Adrenal gland (tissue), 12 donors: ENCODE results near the gene SLC22A15. TPM values are rescaled to one million over a fixed set of nuclear protein-coding genes. Genes with fewer than 3 reads are reported as not detected.

ENCODE experiments used
- DNase-seq, 7 donors: peaks; one replicate each; pipeline ENCODE4 v3.0.0-alpha.2; 2019 to 2020
- H3K27ac ChIP-seq, 5 donors: fragments of 200-600 bp; sonication (generic) in 4 of 5; 1 replicate in 3 of 5; 2 replicates in 2 of 5; pipeline versions ENCODE4 v1.5.1 to v1.8.0; 2016 to 2020; ENCODE audit warnings: mild to moderate bottlenecking in 1 of 5
- H3K27me3 ChIP-seq: fragments of 200-600 bp; 2 replicates; pipeline ENCODE4 v1.8.0; 2021
- H3K36me3 ChIP-seq, 2 donors: fragments of 200-600 bp; replicated peaks in 1 of 2; 1 replicate in 1 of 2; 2 replicates in 1 of 2; pipeline versions ENCODE4 v1.5.1 to v1.8.0; 2018 to 2022
- H3K4me1 ChIP-seq, 2 donors: fragments of 200-600 bp; replicated peaks in 1 of 2; 1 replicate in 1 of 2; 2 replicates in 1 of 2; pipeline versions ENCODE4 v1.5.1 to v1.8.0; 2018 to 2021
- H3K4me3 ChIP-seq, 4 donors: fragments of 200-600 bp; sonication (generic) in 3 of 4; one replicate each; pipeline ENCODE4 v1.5.1; 2016 to 2018
- H3K9me3 ChIP-seq, 3 donors: fragments of 200-600 bp; sonication (generic) in 1 of 3; replicated peaks in 1 of 3; 1 replicate in 2 of 3; 2 replicates in 1 of 3; pipeline versions ENCODE4 v1.5.1 to v1.8.0; 2016 to 2021
- CTCF ChIP-seq, 6 experiments: fragments of 450-650 bp in 4 of 6; fragments of 200-600 bp in 2 of 6; sonication (generic) in 1 of 6; IDR thresholded peaks; 1 replicate in 5 of 6; 2 replicates in 1 of 6; pipeline versions ENCODE4 v1.5.1 to v1.8.0; 2016 to 2021; ENCODE audit warnings: antibody characterized with exemption in 6 of 6, mild to moderate bottlenecking in 2 of 6, moderate library complexity in 1 of 6
- POLR2A ChIP-seq, 2 donors: fragments of 450-650 bp; IDR thresholded peaks; one replicate each; pipeline ENCODE4 v1.6.1; 2017; ENCODE audit warnings: antibody characterized with exemption in 2 of 2, mild to moderate bottlenecking in 2 of 2, moderate library complexity in 1 of 2
- WGBS, 4 donors: extraction: QIAGEN DNeasy Blood & Tissue Kit in 2 of 4; methylation state at CpG; one replicate each; pipeline versions ENCODE4 v1.1.5 to v1.1.7; 2013 to 2017; 5-methylcytosine and 5-hydroxymethylcytosine counted together
- intact Hi-C, 2 donors: fragments of 100-400 bp; cut with DNase I; formaldehyde crosslinking; loops; one replicate each; pipeline versions ENCODE4 v1.14.1 to v1.15.0; 2022 to 2023
- polyA plus RNA-seq, 3 donors: library from polyadenylated mRNA; stranded (reverse); fragments of 200-250 nt in 2 of 3; fragments of 350-450 nt in 1 of 3; fragmentation: Illumina TruSeq in 1 of 3; extraction: RNeasy Lipid Tissue Mini Kit (QIAGEN cat#74804) in 1 of 3; gene quantifications; one replicate each; pipeline ENCODE4 v1.2.3, GENCODE V29; 2013 to 2014
- total RNA-seq, 9 donors: library from RNA; depleted of rRNA in 4 of 9; stranded (reverse); fragments of >200 nt in 4 of 9; fragments of 120-200 nt in 1 of 9; fragmentation: NEBNext Ultra II Directional in 1 of 9; extraction: Animal tissue kit (Norgen Biotek cat#: 25700) in 1 of 9; gene quantifications; one replicate each; pipeline versions ENCODE4 v1.1.0 to v1.2.4, GENCODE V29; 2013 to 2023
- donor health status: healthy with polysubstance abuse.
- donor health status: Bipolar disorder and iron deficiency.
- donor health status: DM: yes; HTN: yes; CAD: no.
- donor health status: DM: no; HTN: no; CAD: no.
- donor health status: DM: no; HTN: no; CAD: no.
- donor health status: DM: yes; HTN: yes; CAD: no.

Gene SLC22A15
- total and polyA plus RNA-seq, 12 donors: 1.2 to 27.2 (median 5.8) TPM

GRCh38 chr1:116113615-116114014 lies 137.3 kb downstream of the SLC22A15 start:
- WGBS, 4 donors: 82 to 91% (median 83%) methylated on average over 7 of the region's 7 CpGs
- intact Hi-C loops: no loop called here

GRCh38 chr1:116115476-116116439 lies 139.4 kb downstream of the SLC22A15 start:
- no peak for DNase-seq
- intact Hi-C loops: no loop called here
- Histone ChIP-seq H3K27ac (no peak overlapping the region), H3K4me1 (no peaks in the 10 kb centered on the region), H3K9me3 (no peaks in the 10 kb centered on the region), H3K27me3 (no peaks in the 10 kb centered on the region), H3K4me3 (no peak overlapping the region), H3K36me3 (no peaks in the 10 kb centered on the region)
- 79 to 93% (median 88%) methylated on average over 4 of the region's 4 CpGs for WGBS, 4 donors
- TF ChIP-seq CTCF (IDR thresholded peaks at IDR 0.05): no peak

More at GRCh38 chr1:116113615-116114014, 137.3 kb downstream of the SLC22A15 start:
- Histone ChIP-seq H3K4me1 (no peaks in the 10 kb centered on the region), H3K27ac (no peak overlapping the region), H3K36me3 (no peaks in the 10 kb centered on the region), H3K27me3 (no peaks in the 10 kb centered on the region), H3K4me3 (no peak overlapping the region), H3K9me3 (no peaks in the 10 kb centered on the region)
- TF ChIP-seq POLR2A (IDR thresholded peaks at IDR 0.05): no peak
- no peak for TF ChIP-seq CTCF (IDR thresholded peaks at IDR 0.05)
- no peak for DNase-seq

GRCh38 chr1:116118471-116118870 lies 142.2 kb downstream of the SLC22A15 start:
- intact Hi-C loops: no loop called here
- no peaks in the 10 kb centered on the region for H3K36me3 ChIP-seq
- no peak overlapping the region for H3K4me3 ChIP-seq

More at GRCh38 chr1:116118471-116118870, 142.2 kb downstream of the SLC22A15 start:
- no peaks in the 10 kb centered on the region for H3K9me3 ChIP-seq
- DNase-seq: no peak
- no peak for TF ChIP-seq POLR2A (IDR thresholded peaks at IDR 0.05)
- no peak for TF ChIP-seq CTCF (IDR thresholded peaks at IDR 0.05)
- no peak overlapping the region for H3K27ac ChIP-seq
- no peaks in the 10 kb centered on the region for H3K4me1 ChIP-seq
- WGBS, 4 donors: 78 to 86% (median 82%) methylated on average over 3 of the region's 3 CpGs
- no peaks in the 10 kb centered on the region for H3K27me3 ChIP-seq

Other genes with a start within 250 kb of the SLC22A15 start
- gene CASQ2, start 207.8 kb upstream of the SLC22A15 start, total RNA-seq: under 1 TPM in 7 of 9 donors, not detected in 2; 0.14 to 0.48 (median 0.26) TPM
- 1 to 10 TPM; 1.3 to 4.1 (median 1.6) TPM for gene CASQ2, start 207.8 kb upstream of the SLC22A15 start, polyA plus RNA-seq
- gene NHLH2, start 135.4 kb upstream of the SLC22A15 start, total RNA-seq: not detected
- not detected for gene NHLH2, start 135.4 kb upstream of the SLC22A15 start, polyA plus RNA-seq
- gene MAB21L3, start 134.9 kb downstream of the SLC22A15 start, total RNA-seq: 1 to 10 TPM in 1 of 9 donors, under 1 TPM in 1, not detected in 7; 0.39 to 1.8 TPM
- gene MAB21L3, start 134.9 kb downstream of the SLC22A15 start, polyA plus RNA-seq: under 1 TPM in 2 of 3 donors, not detected in 1; 0.03 to 0.37 TPM